HCT116 (cell line): Measurements from ENCODE around the gene ACP1. TPM values are rescaled to one million over a fixed set of nuclear protein-coding genes. Genes with fewer than 3 reads are reported as not detected.

ENCODE experiments used
- ATAC-seq: fragments of 200-7000 bp; cut with Tn5 transposase; 2 replicates; pipeline ENCODE4 v1.9.1; 2020; ENCODE audit warnings: mild to moderate bottlenecking, moderate library complexity
- BruUV-seq: library from RNA; stranded (reverse); fragments of 400-500 nt; replicated peaks from 2 replicates; lab custom pipeline; 2021; lab: Mats Ljungman, UMichigan
- CTCF ChIA-PET: fragments of 300-600 bp; sonication (Branson Sonifier 250); formaldehyde crosslinking; loops from one replicate; lab custom pipeline; 2021; ENCODE audit warnings: antibody characterized with exemption; lab: Charles Lee
- POLR2A ChIA-PET: fragments of 300-600, 350-600 bp; sonication (Branson Sonifier 250); formaldehyde crosslinking; loops from one replicate; lab custom pipeline; 2021; ENCODE audit warnings: antibody characterized with exemption; lab: Charles Lee
- RAD21 ChIA-PET, 2 experiments: fragments of 300-600 bp; sonication (Branson Sonifier 250); formaldehyde crosslinking; loops; one replicate each; lab custom pipeline; 2023; ENCODE audit warnings: low total read pairs in 2 of 2; ENCODE audit not compliant: uncharacterized antibody in 2 of 2, unreplicated experiment in 2 of 2, low non-redundant PET in 1 of 2; lab: Charles Lee
- DNase-seq: peaks from one replicate; pipeline ENCODE4 v3.0.0-alpha.2; 2010; ENCODE audit warnings: low read depth, low spot score
- H2AFZ ChIP-seq: fragments of 200-600 bp; shearing (Covaris generic), sonication (generic); 2 replicates; pipeline ENCODE4 v1.6.1; 2017; ENCODE audit warnings: low read depth, mixed run types, mixed read lengths, antibody characterized with exemption, low read length; ENCODE audit not compliant: poor library complexity, severe bottlenecking
- H3K27ac ChIP-seq: 2 replicates; pipeline ENCODE4 v1.5.1; 2012; ENCODE audit warnings: low read depth, low read length
- H3K27me3 ChIP-seq: fragments of 200-600 bp; sonication (generic); 2 replicates; pipeline ENCODE4 v1.6.1; 2016; ENCODE audit warnings: mixed run types, low read length, mixed read lengths; ENCODE audit not compliant: insufficient read depth
- H3K36me3 ChIP-seq, 2 experiments: fragments of 200-500 bp in 1 of 2; fragments of 200-600 bp in 1 of 2; sonication (Bioruptor generic) in 1 of 2; sonication (generic) in 1 of 2; 2 replicates each; pipeline versions ENCODE4 v1.5.1 to v1.6.1; 2014 to 2016; ENCODE audit warnings: low read length in 2 of 2, inconsistent platforms in 1 of 2, mixed read lengths in 1 of 2, mixed run types in 1 of 2; ENCODE audit not compliant: insufficient read depth in 2 of 2, control insufficient read depth in 1 of 2
- H3K4me1 ChIP-seq, 2 experiments: fragments of 200-600 bp in 1 of 2; sonication (generic) in 1 of 2; 2 replicates each; pipeline versions ENCODE4 v1.5.1 to v1.6.1; 2012 to 2017; ENCODE audit warnings: low read length in 2 of 2, inconsistent platforms in 1 of 2, mild to moderate bottlenecking in 1 of 2, mixed read lengths in 1 of 2, mixed run types in 1 of 2, moderate library complexity in 1 of 2; ENCODE audit not compliant: insufficient read depth in 2 of 2, control insufficient read depth in 1 of 2
- H3K4me2 ChIP-seq: fragments of 200-600 bp; sonication (generic); 2 replicates; pipeline ENCODE4 v1.6.1; 2017; ENCODE audit warnings: mixed run types, low read length, mixed read lengths
- H3K4me3 ChIP-seq, 2 experiments: fragments of 200-600 bp in 1 of 2; sonication (generic) in 1 of 2; replicated peaks in 1 of 2; 2 replicates each; pipeline ENCODE4 v1.5.1; 2011 to 2016; ENCODE audit warnings: low read length in 2 of 2, control low read depth in 1 of 2, low read depth in 1 of 2, mild to moderate bottlenecking in 1 of 2, mixed read lengths in 1 of 2, mixed run types in 1 of 2
- H3K79me2 ChIP-seq: fragments of 200-600 bp; sonication (generic); 2 replicates; pipeline ENCODE4 v1.6.1; 2017; ENCODE audit warnings: mild to moderate bottlenecking, mixed run types, low read length, moderate library complexity, mixed read lengths; ENCODE audit not compliant: insufficient read depth
- H3K9ac ChIP-seq: fragments of 200-600 bp; sonication (generic); 2 replicates; pipeline ENCODE4 v1.6.1; 2016; ENCODE audit warnings: low read length, mixed read lengths
- H3K9me2 ChIP-seq: fragments of 200-600 bp; sonication (generic), shearing (Covaris generic); 2 replicates; pipeline ENCODE4 v1.6.1; 2017; ENCODE audit warnings: mixed run types, mild to moderate bottlenecking, moderate library complexity; ENCODE audit not compliant: insufficient read depth
- H3K9me3 ChIP-seq, 2 experiments: fragments of 200-500 bp in 1 of 2; fragments of 200-600 bp in 1 of 2; sonication (Bioruptor generic) in 1 of 2; sonication (generic) in 1 of 2; 2 replicates each; pipeline ENCODE4 v1.6.1; 2014 to 2017; ENCODE audit warnings: low read length in 2 of 2, mixed read lengths in 2 of 2, inconsistent platforms in 1 of 2, low read depth in 1 of 2, mild to moderate bottlenecking in 1 of 2, mixed run types in 1 of 2, moderate library complexity in 1 of 2; ENCODE audit not compliant: control insufficient read depth in 1 of 2, insufficient read depth in 1 of 2
- H4K20me1 ChIP-seq: fragments of 200-600 bp; sonication (generic), shearing (Covaris generic); 2 replicates; pipeline ENCODE4 v1.6.1; 2017; ENCODE audit warnings: mixed run types, mild to moderate bottlenecking, moderate library complexity; ENCODE audit not compliant: insufficient read depth
- CEBPB ChIP-seq: IDR thresholded peaks from 2 replicates; pipeline ENCODE4 v1.6.1; 2012; ENCODE audit warnings: low read depth
- CTCF ChIP-seq, 3 experiments: fragments of 200-600 bp in 1 of 3; sonication (generic) in 1 of 3; IDR thresholded peaks in 2 of 3; conservative IDR thresholded peaks in 1 of 3; 2 replicates each; pipeline ENCODE4 v1.5.1; 2012 to 2017; ENCODE audit warnings: low read depth in 2 of 3, low read length in 2 of 3, antibody characterized with exemption in 1 of 3, borderline replicate concordance in 1 of 3, control low read depth in 1 of 3, mild to moderate bottlenecking in 1 of 3, mixed read lengths in 1 of 3, mixed run types in 1 of 3, moderate library complexity in 1 of 3; ENCODE audit not compliant: insufficient read depth in 1 of 3
- EZH2 ChIP-seq: fragments of 200-600 bp; sonication (generic); IDR thresholded peaks from 2 replicates; pipeline ENCODE4 v1.6.1; 2017; ENCODE audit warnings: antibody characterized with exemption, mixed run types
- FOSL1 ChIP-seq: IDR thresholded peaks from 2 replicates; pipeline ENCODE4 v1.6.1; 2012; ENCODE audit warnings: low read depth
- JUND ChIP-seq: IDR thresholded peaks from 2 replicates; pipeline ENCODE4 v1.6.1; 2012
- POLR2AphosphoS5 ChIP-seq: IDR thresholded peaks from 2 replicates; pipeline ENCODE4 v1.6.1; 2011; ENCODE audit warnings: mild to moderate bottlenecking, low read depth, low read length, moderate library complexity
- RAD21 ChIP-seq: IDR thresholded peaks from 2 replicates; pipeline ENCODE4 v1.6.1; 2012; ENCODE audit warnings: low read depth, mild to moderate bottlenecking
- REST ChIP-seq: IDR thresholded peaks from 2 replicates; pipeline ENCODE4 v1.6.1; 2012; ENCODE audit warnings: low read depth
- YY1 ChIP-seq: IDR thresholded peaks from 2 replicates; pipeline ENCODE4 v1.6.1; 2011; ENCODE audit warnings: low read length, low read depth, moderate library complexity, mild to moderate bottlenecking; ENCODE audit not compliant: insufficient replicate concordance; ENCODE audit errors: extremely low read depth
- ZFX ChIP-seq: fragments of 450-650 bp; IDR thresholded peaks from 2 replicates; pipeline ENCODE4 v1.6.1; 2017
- ZNF274 ChIP-seq: fragments of 200-500 bp; sonication (Bioruptor generic); IDR thresholded peaks from 2 replicates; pipeline ENCODE4 v1.6.1; 2014; ENCODE audit warnings: mild to moderate bottlenecking, low read depth, low read length, inconsistent platforms
- intact Hi-C: fragments of 100-400 bp; cut with micrococcal nuclease; formaldehyde crosslinking; loops from 2 replicates; pipeline ENCODE4 v1.10.0; 2022
- total RNA-seq: library from RNA; stranded (reverse); gene quantifications from one replicate; pipeline ENCODE4 v1.2.1, GENCODE V29; 2021; ENCODE audit not compliant: unreplicated experiment

Gene ACP1
- total RNA-seq, 1 experiment from 2014 or later, result 113 TPM

- no TSS peak for BruUV-seq
- RAD21 ChIA-PET, result no interaction called here
- ATAC-seq, result no peak
Observed at GRCh38 chr2:286035-286434, 21.3 kb downstream of the ACP1 start.

More at GRCh38 chr2:286035-286434, 21.3 kb downstream of the ACP1 start:
- Histone ChIP-seq H4K20me1 (no peaks in the 10 kb centered on the region), H3K9me3 (no peaks in the 10 kb centered on the region), H3K4me2 (no peak overlapping the region), H2AFZ (no peak overlapping the region), H3K27me3 (no peaks in the 10 kb centered on the region), H3K36me3 (peaks cover 3 to 8% of the 10 kb centered on the region in 2 experiments; a peak in 1 of 4 replicates), H3K27ac (no peak overlapping the region), H3K79me2 (0 out of 2 replicates have a peak, but pooled peaks cover 3% of the 10 kb centered on the region), H3K4me3 (no peak overlapping the region), H3K9ac (no peak overlapping the region), H3K4me1 (no peaks in the 10 kb centered on the region), H3K9me2 (no peaks in the 10 kb centered on the region)
- DNase-seq, result no peak
- ChIA-PET POLR2A (no interaction called here), CTCF (no interaction called here)
- intact Hi-C loops, result no loop called here
- TF ChIP-seq RAD21 (no peak), REST (no peak), ZNF274 (no peak), YY1 (no peak), POLR2AphosphoS5 (no peak), FOSL1 (no peak), CTCF (IDR thresholded peaks at IDR 0.05 in 2 of 3, conservative IDR thresholded peaks at IDR 0.05 in 1 of 3; ENCODE audit: borderline replicate concordance in 1 of 3, insufficient read depth in 1 of 3, low read depth in 2 of 3, low read length in 2 of 3) (no peak), CEBPB (no peak), JUND (no peak), EZH2 (no peak), ZFX (no peak)
